T-helper 1 cell treated with Interleukin-12 subunit alpha and Interleukin-12 subunit beta and Interleukin-4 antibody, amounts not matched to agents 30 μg/mL and 1 μg/mL, for 36 hours (primary cell): Measurements from ENCODE around the gene MYO7B.

Source experiments
- H3K27ac Mint-ChIP-seq: one replicate; pipeline ENCODE4 v1.8.0; 2021; ENCODE audit warnings: mild to moderate bottlenecking, mixed read lengths
- H3K27me3 Mint-ChIP-seq: one replicate; pipeline ENCODE4 v1.8.0; 2021; ENCODE audit warnings: low read depth, mixed read lengths
- H3K36me3 Mint-ChIP-seq: one replicate; pipeline ENCODE4 v1.8.0; 2021; ENCODE audit warnings: low read depth, mixed read lengths
- H3K4me1 Mint-ChIP-seq: one replicate; pipeline ENCODE4 v1.8.0; 2021; ENCODE audit warnings: low read depth, mixed read lengths
- H3K4me3 Mint-ChIP-seq: one replicate; pipeline ENCODE4 v1.8.0; 2021; ENCODE audit warnings: mild to moderate bottlenecking, moderate library complexity, mixed read lengths
- H3K9me3 Mint-ChIP-seq: one replicate; pipeline ENCODE4 v1.8.0; 2021; ENCODE audit warnings: mixed read lengths

MYO7B gene

GRCh38 chr2:127676906-127677305 is 141.4 kb downstream of the MYO7B start:
- Mint-ChIP-seq H3K4me3 (no peak overlapping the region), H3K27ac (no peak overlapping the region), H3K27me3 (peaks cover 67% of the 10 kb centered on the region), H3K36me3 (no peaks in the 10 kb centered on the region), H3K4me1 (peaks cover 5% of the 10 kb centered on the region), H3K9me3 (no peaks in the 10 kb centered on the region)

GRCh38 chr2:127678531-127678930 is 143.0 kb downstream of the MYO7B start:
- Mint-ChIP-seq H3K36me3 (no peaks in the 10 kb centered on the region), H3K9me3 (no peaks in the 10 kb centered on the region), H3K27me3 (peaks cover 58% of the 10 kb centered on the region), H3K4me3 (no peak overlapping the region), H3K27ac (no peak overlapping the region), H3K4me1 (peaks cover 5% of the 10 kb centered on the region)

DNA sequence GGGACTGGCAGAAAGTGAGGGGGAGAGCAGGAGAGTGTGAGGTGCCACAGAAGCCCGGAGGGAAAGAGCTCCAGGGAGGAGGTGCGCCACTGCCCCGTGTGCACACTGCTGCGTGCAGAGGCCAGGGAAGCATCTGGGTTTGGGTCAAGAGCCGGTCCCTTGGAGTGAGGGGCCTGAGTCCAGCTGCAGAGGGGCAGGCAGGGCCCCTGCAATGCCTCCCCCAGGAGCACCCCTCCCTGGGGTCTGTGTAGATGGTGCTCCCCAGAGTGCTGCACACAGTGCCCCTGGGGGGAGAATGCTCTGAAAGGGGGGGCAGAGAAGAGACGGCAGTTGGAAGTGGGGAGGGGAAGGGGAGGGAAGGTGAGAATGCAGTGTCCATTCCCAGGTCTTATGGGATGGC is 143.5 kb downstream of the MYO7B start:
- Mint-ChIP-seq H3K9me3 (no peaks in the 10 kb centered on the region), H3K27ac (no peak overlapping the region), H3K4me3 (no peak overlapping the region), H3K27me3 (peaks cover 56% of the 10 kb centered on the region), H3K36me3 (no peaks in the 10 kb centered on the region), H3K4me1 (peaks cover 5% of the 10 kb centered on the region)

- no peaks in the 10 kb centered on the region for H3K4me1 Mint-ChIP-seq
- no peaks in the 10 kb centered on the region for H3K36me3 Mint-ChIP-seq
- H3K27me3 Mint-ChIP-seq, result peaks cover 51% of the 10 kb centered on the region
- H3K27ac Mint-ChIP-seq, result no peak overlapping the region
- no peak overlapping the region for H3K4me3 Mint-ChIP-seq
- H3K9me3 Mint-ChIP-seq, result no peaks in the 10 kb centered on the region
Measured at GRCh38 chr2:127679680-127680361, 144.3 kb downstream of the MYO7B start.

GRCh38 chr2:127680706-127681287 is 145.3 kb downstream of the MYO7B start:
- H3K27me3 Mint-ChIP-seq, result peaks cover 49% of the 10 kb centered on the region
- no peaks in the 10 kb centered on the region for H3K9me3 Mint-ChIP-seq
- H3K27ac Mint-ChIP-seq, result no peak overlapping the region
- H3K4me1 Mint-ChIP-seq, result no peaks in the 10 kb centered on the region
- H3K4me3 Mint-ChIP-seq, result no peak overlapping the region
- no peaks in the 10 kb centered on the region for H3K36me3 Mint-ChIP-seq

DNA sequence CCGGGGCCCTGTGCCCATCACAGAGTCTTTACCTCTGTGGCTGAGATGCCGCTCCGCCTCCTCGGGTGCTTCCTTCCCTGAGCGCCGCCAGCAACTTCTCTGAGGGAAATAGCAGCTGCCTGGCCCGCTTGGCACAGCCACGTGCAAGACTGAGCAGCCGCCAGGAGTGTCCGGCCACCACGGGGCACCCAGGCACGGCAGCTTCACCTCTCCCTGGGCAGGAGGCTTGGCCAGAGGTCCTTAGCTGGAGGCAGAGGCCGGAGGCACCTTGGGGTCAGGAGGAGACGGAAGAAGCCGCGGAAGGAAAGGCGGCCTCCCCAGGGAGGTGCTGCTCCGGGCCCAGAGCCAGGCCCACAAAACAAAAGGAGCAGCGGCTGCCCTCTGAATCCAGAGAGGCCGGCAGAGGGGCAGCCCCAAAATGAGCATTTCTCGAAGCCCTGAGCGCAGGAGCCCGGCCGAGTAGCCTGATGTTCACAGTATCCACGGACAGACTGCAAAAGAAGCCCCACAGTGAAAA is 145.9 kb downstream of the MYO7B start:
- no peaks in the 10 kb centered on the region for H3K36me3 Mint-ChIP-seq
- H3K4me3 Mint-ChIP-seq, result no peak overlapping the region
- no peaks in the 10 kb centered on the region for H3K9me3 Mint-ChIP-seq
- H3K4me1 Mint-ChIP-seq, result no peaks in the 10 kb centered on the region
- no peak overlapping the region for H3K27ac Mint-ChIP-seq
- peaks cover 45% of the 10 kb centered on the region for H3K27me3 Mint-ChIP-seq

DNA sequence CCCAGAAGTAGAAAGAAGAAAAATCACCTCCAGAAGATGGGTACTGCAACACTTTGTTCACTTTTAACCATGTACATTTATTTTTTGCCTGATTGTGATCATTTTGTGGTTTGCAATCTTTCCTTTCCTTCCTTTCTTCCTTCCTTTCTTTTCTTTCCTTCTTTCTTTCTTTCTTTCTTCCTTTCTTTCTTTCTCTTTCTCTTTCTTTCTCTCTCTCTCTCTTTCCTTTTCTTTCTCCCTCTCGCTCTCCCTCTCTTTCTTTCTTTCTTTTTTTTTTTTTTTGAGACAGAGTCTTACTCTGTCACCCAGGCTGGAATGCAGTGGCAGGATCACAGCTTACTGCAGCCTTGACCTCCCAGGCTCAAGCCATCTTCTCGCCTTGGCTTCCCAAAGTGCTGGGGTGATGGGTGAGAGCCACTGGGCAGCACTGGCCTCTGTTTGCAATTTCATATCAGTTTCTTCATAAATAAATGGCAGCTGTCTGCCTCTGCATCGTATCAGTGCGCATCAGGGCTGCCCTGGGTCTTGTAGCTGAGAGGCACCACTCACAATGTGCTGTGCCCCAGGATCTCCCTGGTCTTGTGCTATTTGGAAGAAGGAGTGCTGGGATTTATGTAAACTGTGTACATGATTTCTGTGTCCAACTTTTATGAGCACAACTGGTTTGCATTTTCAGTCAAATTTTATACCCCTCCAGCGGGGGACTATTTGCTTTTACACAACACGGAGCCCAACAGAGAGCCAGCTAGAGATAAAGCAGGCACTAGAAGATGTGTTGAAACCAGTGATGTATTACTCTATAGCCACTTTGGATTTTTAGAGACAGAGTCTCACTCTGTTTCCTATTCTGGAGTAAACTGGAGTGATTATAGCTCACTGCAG is 146.7 kb downstream of the MYO7B start:
- Mint-ChIP-seq H3K9me3 (no peaks in the 10 kb centered on the region), H3K27ac (no peak overlapping the region), H3K4me1 (no peaks in the 10 kb centered on the region), H3K27me3 (peaks cover 45% of the 10 kb centered on the region), H3K36me3 (no peaks in the 10 kb centered on the region), H3K4me3 (no peak overlapping the region)

DNA sequence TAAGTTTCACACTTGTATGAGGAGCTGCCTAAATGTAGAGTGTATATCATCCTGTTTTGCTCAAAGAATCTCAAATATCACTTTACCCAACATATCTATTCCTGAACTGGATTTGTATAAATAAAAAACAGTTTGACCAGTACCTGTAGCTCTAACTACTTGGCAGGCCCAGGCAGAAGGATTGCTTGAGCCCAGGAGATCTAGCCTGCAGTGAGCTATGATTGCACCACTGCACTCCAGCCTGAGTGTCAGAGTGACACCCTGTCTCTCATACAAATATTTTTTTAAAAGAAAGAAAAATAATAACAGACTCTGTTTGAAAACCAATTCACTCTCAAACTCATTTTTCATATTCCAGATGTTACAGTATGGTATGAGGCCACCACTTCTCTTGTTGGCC is 147.6 kb downstream of the MYO7B start:
- Mint-ChIP-seq H3K27ac (no peak overlapping the region), H3K27me3 (peaks cover 39% of the 10 kb centered on the region), H3K36me3 (no peaks in the 10 kb centered on the region), H3K4me3 (no peak overlapping the region), H3K4me1 (no peaks in the 10 kb centered on the region), H3K9me3 (peaks cover 2% of the 10 kb centered on the region)

GRCh38 chr2:127683757-127684156 is 148.3 kb downstream of the MYO7B start:
- Mint-ChIP-seq H3K4me3 (no peak overlapping the region), H3K27ac (no peak overlapping the region), H3K36me3 (no peaks in the 10 kb centered on the region), H3K9me3 (peaks cover 7% of the 10 kb centered on the region), H3K27me3 (peaks cover 33% of the 10 kb centered on the region), H3K4me1 (no peaks in the 10 kb centered on the region)

GRCh38 chr2:127685410-127686080 is 150.1 kb downstream of the MYO7B start:
- peaks cover 13% of the 10 kb centered on the region for H3K9me3 Mint-ChIP-seq
- no peak overlapping the region for H3K4me3 Mint-ChIP-seq
- H3K4me1 Mint-ChIP-seq, result no peaks in the 10 kb centered on the region
- H3K36me3 Mint-ChIP-seq, result no peaks in the 10 kb centered on the region
- peaks cover 31% of the 10 kb centered on the region for H3K27me3 Mint-ChIP-seq
- H3K27ac Mint-ChIP-seq, result no peak overlapping the region
